Keratinocyte (primary cell): ENCODE data around the gene CSNK1G2. TPM values are rescaled to one million over a fixed set of nuclear protein-coding genes. Genes with fewer than 3 reads are reported as not detected.

Experiments used
- DNase-seq: peaks from one replicate; pipeline ENCODE4 v3.0.0-alpha.2; 2011; ENCODE audit warnings: low read depth, missing footprints, low spot score
- FAIRE-seq: peaks from 2 replicates; lab custom pipeline; 2011; peaks lifted over from hg19 to GRCh38; lab: Jason Lieb, UNC
- H2AFZ ChIP-seq: 2 replicates; pipeline ENCODE4 v1.6.0; 2012; ENCODE audit warnings: low read length, control low read depth, inconsistent platforms; ENCODE audit not compliant: control insufficient read depth
- H3K27ac ChIP-seq: 2 replicates; pipeline ENCODE4 v1.5.1; 2011; ENCODE audit warnings: low read length; ENCODE audit not compliant: control insufficient read depth, insufficient read depth
- H3K27me3 ChIP-seq: 3 replicates; pipeline ENCODE4 v1.6.0; 2011; ENCODE audit warnings: low read length; ENCODE audit not compliant: control insufficient read depth, insufficient read depth; ENCODE audit errors: extremely low read depth
- H3K36me3 ChIP-seq, 2 experiments: 2 replicates in 1 of 2; 3 replicates in 1 of 2; pipeline ENCODE4 v1.5.1; 2011; ENCODE audit warnings: low read length in 2 of 2, mild to moderate bottlenecking in 1 of 2; ENCODE audit not compliant: control insufficient read depth in 2 of 2, insufficient read depth in 2 of 2; ENCODE audit errors: extremely low read depth in 1 of 2
- H3K4me1 ChIP-seq: 3 replicates; pipeline ENCODE4 v1.5.1; 2011; ENCODE audit warnings: low read length; ENCODE audit not compliant: control insufficient read depth, insufficient read depth; ENCODE audit errors: extremely low read depth
- H3K4me2 ChIP-seq: 3 replicates; pipeline ENCODE4 v1.6.0; 2011; ENCODE audit warnings: low read depth, low read length; ENCODE audit not compliant: control insufficient read depth, insufficient read depth; ENCODE audit errors: extremely low read depth
- H3K4me3 ChIP-seq, 3 experiments: fragments of 200-600 bp in 1 of 3; sonication (generic) in 1 of 3; 2 replicates in 2 of 3; 3 replicates in 1 of 3; pipeline ENCODE4 v1.5.1; 2011 to 2016; ENCODE audit warnings: low read length in 3 of 3, mild to moderate bottlenecking in 3 of 3, control low read depth in 2 of 3, inconsistent platforms in 1 of 3, low read depth in 1 of 3, mixed read lengths in 1 of 3, mixed run types in 1 of 3, moderate library complexity in 1 of 3; ENCODE audit not compliant: control insufficient read depth in 2 of 3, insufficient read depth in 2 of 3; ENCODE audit errors: extremely low read depth in 1 of 3
- H3K79me2 ChIP-seq: 2 replicates; pipeline ENCODE4 v1.6.0; 2012; ENCODE audit warnings: low read length; ENCODE audit not compliant: control insufficient read depth, insufficient read depth
- H3K9ac ChIP-seq: 3 replicates; pipeline ENCODE4 v1.6.0; 2011; ENCODE audit warnings: low read length; ENCODE audit not compliant: control insufficient read depth, insufficient read depth; ENCODE audit errors: extremely low read depth
- H3K9me1 ChIP-seq: 3 replicates; pipeline ENCODE4 v1.6.0; 2011; ENCODE audit warnings: low read length; ENCODE audit not compliant: control insufficient read depth, insufficient read depth; ENCODE audit errors: extremely low read depth
- H3K9me3 ChIP-seq: 2 replicates; pipeline ENCODE4 v1.5.1; 2012; ENCODE audit warnings: low read depth, low read length; ENCODE audit not compliant: control insufficient read depth
- H4K20me1 ChIP-seq: 3 replicates; pipeline ENCODE4 v1.6.0; 2011; ENCODE audit warnings: low read length; ENCODE audit not compliant: control insufficient read depth, insufficient read depth; ENCODE audit errors: extremely low read depth
- CTCF ChIP-seq, 3 experiments: IDR thresholded peaks in 1 of 3; conservative IDR thresholded peaks in 1 of 3; optimal IDR thresholded peaks in 1 of 3; 2 replicates in 2 of 3; 3 replicates in 1 of 3; pipeline versions ENCODE3 to v1.5.1; 2011; ENCODE audit warnings: low read length in 3 of 3, mild to moderate bottlenecking in 3 of 3, moderate library complexity in 2 of 3, control low read depth in 1 of 3, inconsistent platforms in 1 of 3; ENCODE audit not compliant: insufficient read depth in 2 of 3; ENCODE audit errors: extremely low read depth in 1 of 3
- EZH2 ChIP-seq: IDR thresholded peaks from one replicate; pipeline ENCODE4 v1.6.1; 2012; ENCODE audit warnings: inconsistent platforms, mild to moderate bottlenecking, low read length, moderate library complexity
- dilution Hi-C: fragments of 300-500 bp; cut with MboI; formaldehyde crosslinking; loops from one replicate; pipeline ENCODE4 v1.7.0; 2020; ENCODE audit warnings: low sequenced_read_pairs; ENCODE audit not compliant: extremely low pct_ligation_motif_present
- polyA plus RNA-seq, 5 experiments: library from polyadenylated mRNA; depleted of rRNA in 3 of 5; stranded (reverse) in 3 of 5; stranded (forward) in 1 of 5; unstranded in 1 of 5; fragments of >200 nt; gene quantifications; 1 replicate in 1 of 5; 2 replicates in 3 of 5; 3 replicates in 1 of 5; pipeline versions ENCODE4 v1.2.1 to v1.2.3, GENCODE V29; 2011 to 2012; ENCODE audit warnings: missing spikeins in 2 of 5, low read depth in 1 of 5, low replicate concordance in 1 of 5

Gene CSNK1G2
- polyA plus RNA-seq, 1 donor (not counting 4 experiments of a cell fraction or from before 2014, with no cell fraction given), result 34.9 TPM

GRCh38 chr19:1984357-1984756 is 43.4 kb downstream of the CSNK1G2 start:
- Histone ChIP-seq H3K9me1 (no peaks in the 10 kb centered on the region), H3K36me3 (peaks cover 19% of the 10 kb centered on the region in 2 experiments), H3K27ac (no peak overlapping the region), H2AFZ (no peak overlapping the region), H4K20me1 (peaks cover 2% of the 10 kb centered on the region), H3K4me1 (no peaks in the 10 kb centered on the region), H3K9ac (no peak overlapping the region), H3K27me3 (no peaks in the 10 kb centered on the region), H3K4me2 (no peak overlapping the region), H3K79me2 (no peaks in the 10 kb centered on the region), H3K9me3 (no peaks in the 10 kb centered on the region), H3K4me3 (no peak overlapping the region)
- TF ChIP-seq CTCF (optimal IDR thresholded peaks at IDR 0.05 in 1 of 3, IDR thresholded peaks at IDR 0.05 in 1 of 3, conservative IDR thresholded peaks at IDR 0.05 in 1 of 3; ENCODE audit: extremely low read depth in 1 of 3, insufficient read depth in 2 of 3, low read length in 3 of 3), result no peak
- TF ChIP-seq EZH2, result no peak
- dilution Hi-C loops, result no loop called here
- DNase-seq (no peak), FAIRE-seq (no peak)

GRCh38 chr19:1985588-1986356 is 44.8 kb downstream of the CSNK1G2 start:
- Histone ChIP-seq H3K79me2 (no peaks in the 10 kb centered on the region), H2AFZ (no peak overlapping the region), H3K36me3 (peaks cover 25 to 32% of the 10 kb centered on the region in 2 experiments), H3K9ac (no peak overlapping the region), H3K4me1 (no peaks in the 10 kb centered on the region), H3K27ac (no peak overlapping the region), H3K9me3 (no peaks in the 10 kb centered on the region), H3K4me3 (no peak overlapping the region), H3K4me2 (no peak overlapping the region), H4K20me1 (peaks cover 2% of the 10 kb centered on the region), H3K9me1 (no peaks in the 10 kb centered on the region), H3K27me3 (no peaks in the 10 kb centered on the region)
- dilution Hi-C loops, result no loop called here
- FAIRE-seq (no peak), DNase-seq (no peak)
- no peak for TF ChIP-seq CTCF (optimal IDR thresholded peaks at IDR 0.05 in 1 of 3, IDR thresholded peaks at IDR 0.05 in 1 of 3, conservative IDR thresholded peaks at IDR 0.05 in 1 of 3; ENCODE audit: extremely low read depth in 1 of 3, insufficient read depth in 2 of 3, low read length in 3 of 3)
- no peak for TF ChIP-seq EZH2
